Stimulated activated naive CD8-positive, alpha-beta T cell treated with anti-CD3 and anti-CD28 coated beads, Interleukin-15, Interleukin-2, amounts not matched to agents 100 U/mL and 50 U/mL, for 24 hours (primary cell): ENCODE data around the gene RENBP.

Experiments used
- ATAC-seq: fragments of 150-1000 bp; cut with Tn5 transposase; one replicate; pipeline ENCODE4 v1.10.0; 2021
- DNase-seq: peaks from one replicate; pipeline ENCODE4 v3.0.0; 2021

Gene RENBP

DNA sequence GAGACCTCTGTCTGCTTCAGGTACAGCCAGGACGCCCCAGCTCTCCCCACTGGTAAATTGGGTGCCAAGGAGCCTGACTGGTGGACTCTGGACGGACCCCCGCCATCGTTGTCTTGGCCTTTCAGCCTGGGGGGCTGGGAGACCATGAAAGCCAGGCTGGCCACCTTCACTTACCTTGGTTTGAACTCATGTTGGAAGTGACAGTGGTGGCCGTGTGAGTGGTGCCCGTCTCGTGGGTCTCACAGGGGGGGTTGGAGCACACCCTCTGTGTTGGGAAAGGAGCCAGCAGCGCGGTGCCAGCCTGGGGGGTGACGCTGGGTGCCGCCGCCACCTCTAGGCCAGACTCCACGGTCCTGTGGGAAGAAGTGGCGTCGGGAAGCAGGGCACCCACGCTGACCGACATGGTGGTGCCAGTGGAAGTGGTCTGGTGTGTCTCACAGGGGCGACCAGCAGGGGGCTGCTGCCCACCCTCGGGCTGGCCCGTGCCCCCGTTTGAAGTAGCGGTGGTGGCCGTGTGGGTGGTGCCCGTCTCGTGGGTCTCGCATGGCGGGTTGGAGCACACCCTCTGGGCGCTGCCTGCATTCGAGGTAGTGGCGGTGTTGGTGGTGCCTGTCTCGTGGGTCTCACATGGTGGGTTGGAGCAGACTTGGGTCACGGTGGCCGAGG is 9.6 kb upstream of the RENBP start:
- no peak for ATAC-seq
- no peak for DNase-seq

DNA sequence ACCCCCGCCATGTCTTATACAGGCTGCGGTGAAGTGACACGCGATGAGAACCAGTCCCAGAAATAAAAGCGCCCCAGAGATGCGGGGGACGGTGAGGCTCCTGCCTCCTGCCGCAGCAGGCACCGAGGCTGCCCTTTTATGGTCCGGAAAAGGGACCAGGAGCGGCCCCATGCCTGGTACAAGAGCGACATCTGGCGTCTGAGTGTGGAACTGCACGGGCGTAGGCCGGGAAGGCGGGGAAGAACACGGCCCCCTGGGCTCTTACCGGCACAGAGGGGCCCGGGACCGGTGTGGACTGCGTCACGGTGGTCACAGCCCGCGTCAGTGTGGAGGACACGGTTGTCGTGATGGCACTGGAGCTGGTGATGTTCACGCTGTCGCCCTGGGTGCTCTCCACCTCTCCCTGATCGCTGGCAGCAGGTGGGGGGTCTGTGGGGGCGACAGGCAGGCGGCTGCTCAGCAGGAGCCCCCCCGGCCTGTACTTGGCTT is 8.9 kb upstream of the RENBP start:
- DNase-seq (peak; percentile 83), ATAC-seq (peak; percentile 73)

DNA sequence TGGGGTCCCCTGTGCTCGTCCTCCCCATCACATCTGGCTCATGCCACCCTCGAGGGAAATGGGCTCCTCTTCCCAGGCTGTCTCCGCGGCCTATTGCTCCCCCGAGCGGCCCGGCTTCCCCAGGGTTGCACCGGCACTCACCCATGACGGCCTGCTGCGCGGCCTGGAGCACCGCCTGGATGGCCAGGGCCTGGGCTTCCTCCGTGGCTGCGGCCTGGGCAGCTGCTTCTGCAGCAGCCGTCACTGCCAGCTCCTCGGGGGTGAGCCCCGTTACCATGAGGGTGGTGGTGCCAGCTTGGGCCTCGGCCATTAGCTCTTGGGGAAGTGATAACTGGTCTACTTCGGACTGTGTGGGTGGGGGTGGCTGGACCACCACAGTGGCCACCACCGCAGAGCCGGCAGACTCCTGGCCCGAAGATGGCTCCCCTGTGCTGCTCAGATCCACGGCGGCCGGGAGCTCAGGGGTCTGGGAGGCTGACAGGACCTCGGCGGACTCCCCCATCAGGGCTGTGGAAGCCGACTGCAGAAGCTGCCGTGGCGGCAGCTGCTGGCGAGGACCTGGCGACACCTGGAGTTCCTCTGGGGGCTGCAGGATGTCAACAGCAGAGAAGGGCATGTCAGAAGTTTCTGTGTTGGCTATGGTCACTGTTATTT is 8.1 kb upstream of the RENBP start:
- no peak for ATAC-seq
- DNase-seq = no peak

DNA sequence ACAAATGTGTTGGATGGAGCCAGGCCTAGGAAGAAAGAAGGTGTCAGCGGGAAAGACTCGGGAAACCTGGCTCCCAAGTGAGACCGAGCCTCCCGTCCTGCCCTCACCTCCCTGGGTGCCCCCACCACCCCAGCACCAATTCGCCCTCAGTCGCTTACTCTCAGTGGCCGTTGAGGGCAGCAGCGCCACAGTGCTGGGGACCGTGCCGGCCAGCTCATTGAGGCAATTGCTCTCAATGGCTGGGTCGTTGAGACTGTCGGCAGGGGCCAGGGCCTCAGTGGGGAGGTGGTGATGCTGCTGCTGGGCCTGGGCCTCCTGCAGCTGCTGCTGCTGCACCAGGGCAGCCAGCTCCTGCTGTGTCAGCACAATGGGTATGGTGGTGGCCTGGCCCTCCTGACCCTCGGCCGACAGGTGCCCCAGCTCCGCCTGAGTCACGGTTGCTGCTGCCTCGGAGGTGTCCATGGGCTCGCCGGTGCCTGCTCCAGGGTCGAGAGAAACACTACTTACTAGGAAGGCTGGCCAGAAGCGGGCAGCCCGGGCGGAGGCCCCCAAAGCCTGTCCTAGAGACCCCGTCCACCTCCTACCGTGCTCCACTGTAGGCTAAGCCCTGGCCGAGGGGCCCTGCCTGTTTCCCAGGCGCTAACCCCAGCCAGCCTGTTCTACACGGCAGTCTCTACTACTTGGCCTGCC is 7.4 kb upstream of the RENBP start:
- DNase-seq (no peak), ATAC-seq (no peak)

DNA sequence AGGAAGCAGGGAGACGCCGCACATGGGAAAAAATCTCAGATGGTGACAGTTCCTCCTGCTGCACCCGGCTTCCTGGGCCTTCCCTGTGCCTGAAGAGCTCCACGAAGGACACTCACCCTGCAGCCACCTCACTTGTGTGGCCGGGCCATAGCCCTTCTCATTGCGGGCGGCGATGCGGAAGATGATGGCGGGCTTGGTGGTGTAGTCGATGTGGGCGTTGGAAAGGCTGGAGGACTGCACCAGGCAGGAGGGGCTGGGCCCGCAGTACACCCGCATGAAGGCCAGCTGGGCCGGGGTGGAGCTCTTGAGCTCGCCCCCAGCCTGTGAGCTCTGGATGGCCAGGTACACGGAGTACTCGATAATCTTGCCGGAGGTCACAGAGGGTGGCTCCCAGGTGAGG is 5.7 kb upstream of the RENBP start:
- no peak for DNase-seq

DNA sequence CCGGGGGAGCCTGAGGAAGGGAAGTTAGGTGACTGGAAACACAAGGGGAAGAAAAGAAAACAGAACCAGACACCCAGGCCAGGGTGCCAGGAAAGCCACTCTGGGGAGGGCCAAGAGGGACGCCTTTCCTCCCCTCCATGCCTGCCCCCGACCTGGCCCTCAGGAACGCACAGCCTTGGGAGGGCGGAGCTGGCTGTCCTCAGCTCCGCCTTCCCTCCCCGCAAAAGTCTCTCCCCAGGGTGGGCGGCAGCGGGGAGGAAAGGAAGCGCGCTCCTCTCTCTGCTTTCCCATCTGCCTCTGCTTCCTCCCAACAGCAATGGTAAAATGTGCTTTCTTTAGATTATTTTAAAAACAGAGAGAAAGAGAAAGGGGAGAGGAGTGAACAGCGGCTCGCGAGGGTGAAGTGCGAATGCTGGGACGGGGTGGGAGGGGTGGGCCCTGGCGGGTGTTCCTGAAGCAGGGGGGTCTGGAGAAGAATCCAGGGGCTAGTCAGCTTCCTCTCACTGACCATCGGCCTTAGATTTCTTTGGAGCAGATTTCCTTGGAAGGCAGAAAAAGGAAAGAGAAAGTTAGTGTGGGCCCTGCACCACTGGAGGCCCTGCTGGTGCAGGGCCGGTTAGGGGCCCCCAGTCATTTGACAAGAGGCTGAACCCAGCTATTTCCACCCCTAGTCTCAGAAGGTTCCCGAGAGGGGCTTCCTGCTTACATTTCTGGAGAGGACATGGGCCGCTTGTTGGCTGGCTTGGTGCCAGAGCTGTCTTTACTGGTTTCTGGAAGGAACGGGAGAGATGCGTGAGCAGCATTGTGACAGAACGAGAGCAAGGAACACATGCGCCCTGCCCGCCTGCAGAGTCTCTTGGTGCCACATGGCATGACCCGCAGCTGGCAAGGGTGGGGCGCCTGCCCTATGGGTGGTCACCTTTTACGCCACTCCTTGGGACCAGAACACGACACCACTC is 4.7 kb upstream of the RENBP start:
- DNase-seq = peak; percentile 16
- ATAC-seq = no peak

More for the DNA sequence above, 5.7 kb upstream of the RENBP start:
- no peak for ATAC-seq

DNA sequence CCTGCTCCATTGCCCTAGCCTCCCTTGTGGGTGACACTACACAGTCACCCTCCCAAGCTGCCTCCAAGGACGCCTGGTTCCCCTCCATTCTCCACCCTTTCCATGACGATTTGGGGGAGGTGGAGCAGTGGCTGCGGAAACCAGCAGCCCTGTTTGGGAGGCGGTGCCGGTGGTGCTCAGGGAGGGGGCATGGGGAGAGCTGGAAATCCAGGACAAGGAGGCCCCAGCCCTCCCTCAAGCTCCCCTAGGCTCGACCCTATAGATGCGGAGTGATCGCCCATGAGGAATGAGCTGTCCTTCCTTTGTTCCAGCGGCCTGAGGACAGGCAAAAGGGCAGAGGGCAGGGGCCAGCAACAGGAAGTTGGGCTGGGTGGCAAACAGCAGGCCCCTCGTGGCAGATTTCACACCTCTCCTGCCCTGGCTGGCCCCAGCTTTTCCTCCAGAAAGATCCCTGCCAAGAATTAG is 3.6 kb upstream of the RENBP start:
- ATAC-seq = no peak

DNA sequence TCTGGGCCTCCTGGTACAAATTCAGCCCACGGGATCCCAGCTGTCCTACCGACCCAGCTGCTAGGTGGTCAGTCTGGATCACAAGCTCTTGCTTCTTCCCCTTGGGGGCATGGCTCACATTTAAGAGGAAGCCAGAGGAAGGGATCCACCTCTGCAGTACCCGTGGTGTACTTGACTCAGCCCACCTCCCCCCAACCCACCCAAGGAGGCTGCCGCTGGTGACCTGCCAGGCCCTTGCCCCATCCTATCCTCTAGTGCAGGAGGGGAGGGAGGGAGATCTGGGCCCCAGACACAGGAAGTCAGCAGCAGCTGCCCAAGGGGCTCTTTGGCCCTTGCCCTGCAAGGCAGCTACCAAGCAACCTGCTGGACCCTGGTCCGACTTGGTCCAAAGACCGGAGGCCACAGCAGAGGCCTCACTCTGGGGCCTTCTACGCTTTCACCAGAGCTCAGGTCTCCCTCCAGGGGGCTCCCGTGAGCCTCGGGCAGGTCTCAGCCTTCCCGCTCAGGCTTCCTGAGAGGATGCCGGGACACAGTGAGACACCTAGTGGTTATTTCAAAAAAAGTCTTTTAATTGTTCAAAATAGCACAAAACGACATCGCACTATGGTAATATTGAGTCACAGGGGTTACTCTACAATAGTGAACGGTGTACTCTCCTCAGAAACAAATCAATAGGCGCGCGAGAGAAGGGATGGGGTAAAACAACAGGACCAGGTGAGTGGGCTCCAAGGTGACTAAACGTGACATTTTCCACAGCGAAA is 2.7 kb upstream of the RENBP start:
- DNase-seq = peak; percentile 83
- ATAC-seq = peak; percentile 81

More for the DNA sequence above, 3.6 kb upstream of the RENBP start:
- no peak for DNase-seq

DNA sequence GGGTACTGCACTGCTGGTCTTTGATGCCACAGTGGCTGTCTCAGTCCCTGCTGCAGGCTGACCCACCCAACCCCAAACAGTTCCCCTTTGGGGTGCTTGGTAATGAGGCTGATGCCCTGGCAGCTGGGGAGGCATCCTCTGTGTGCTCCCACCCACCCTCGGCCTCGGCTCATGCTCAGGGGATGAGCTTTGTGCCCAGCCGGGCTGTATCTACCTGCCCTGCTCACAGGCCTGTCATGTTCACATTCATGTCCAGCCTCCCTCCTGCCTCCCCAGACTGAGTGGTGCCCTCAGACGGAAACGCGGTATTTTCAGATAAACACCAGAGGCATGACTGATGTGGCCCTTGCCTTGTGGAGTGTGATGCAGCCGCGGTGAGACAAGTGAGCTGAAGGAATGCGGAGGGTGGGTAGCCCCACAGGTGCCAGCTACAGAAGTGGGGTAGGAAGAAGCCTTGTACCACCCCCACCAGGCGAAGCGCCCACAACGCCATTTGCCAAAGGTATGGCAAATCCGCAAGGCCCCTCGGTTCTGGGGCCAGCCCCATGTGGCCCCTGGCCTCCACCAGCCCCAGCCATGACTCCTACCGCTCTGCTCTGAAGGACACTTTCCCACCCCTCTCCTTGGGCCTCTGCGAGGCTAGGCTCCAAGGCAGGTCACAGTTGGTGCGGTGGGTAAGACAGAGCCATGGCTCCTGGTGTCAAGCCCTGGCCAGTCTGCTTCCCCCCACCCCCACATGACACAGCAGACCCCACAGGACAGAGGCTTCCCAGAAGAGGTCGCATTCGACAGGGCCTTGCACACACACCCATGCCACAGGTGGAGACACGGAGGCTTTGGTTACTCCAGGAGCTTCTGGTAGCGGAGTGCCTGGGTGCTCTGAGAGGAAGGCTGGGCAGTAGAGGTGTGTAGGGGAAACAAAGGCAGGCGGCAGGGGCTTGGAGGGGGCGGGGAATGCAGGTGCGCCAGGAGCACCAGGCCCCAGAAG is 1.8 kb upstream of the RENBP start:
- ATAC-seq (no peak), DNase-seq (no peak)

DNA sequence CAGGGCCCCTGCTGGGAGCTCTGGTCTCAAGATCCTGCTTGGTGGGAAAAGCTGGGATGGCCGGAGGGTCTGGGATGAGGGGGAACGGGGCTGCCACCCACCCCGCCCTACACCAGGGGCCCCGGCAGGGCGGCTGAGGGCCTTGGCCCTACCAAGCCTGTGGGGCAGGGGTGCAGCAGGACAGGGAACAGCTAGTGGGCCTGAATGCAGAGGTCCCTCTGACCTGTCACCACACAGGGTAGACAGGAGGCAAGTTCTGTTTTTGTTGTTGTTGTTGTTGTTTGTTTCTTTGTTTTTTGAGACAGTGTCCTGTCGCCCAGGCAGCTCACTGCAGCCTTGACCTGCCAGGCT is 332 bp upstream of the RENBP start:
- ATAC-seq (no peak), DNase-seq (no peak)

DNA sequence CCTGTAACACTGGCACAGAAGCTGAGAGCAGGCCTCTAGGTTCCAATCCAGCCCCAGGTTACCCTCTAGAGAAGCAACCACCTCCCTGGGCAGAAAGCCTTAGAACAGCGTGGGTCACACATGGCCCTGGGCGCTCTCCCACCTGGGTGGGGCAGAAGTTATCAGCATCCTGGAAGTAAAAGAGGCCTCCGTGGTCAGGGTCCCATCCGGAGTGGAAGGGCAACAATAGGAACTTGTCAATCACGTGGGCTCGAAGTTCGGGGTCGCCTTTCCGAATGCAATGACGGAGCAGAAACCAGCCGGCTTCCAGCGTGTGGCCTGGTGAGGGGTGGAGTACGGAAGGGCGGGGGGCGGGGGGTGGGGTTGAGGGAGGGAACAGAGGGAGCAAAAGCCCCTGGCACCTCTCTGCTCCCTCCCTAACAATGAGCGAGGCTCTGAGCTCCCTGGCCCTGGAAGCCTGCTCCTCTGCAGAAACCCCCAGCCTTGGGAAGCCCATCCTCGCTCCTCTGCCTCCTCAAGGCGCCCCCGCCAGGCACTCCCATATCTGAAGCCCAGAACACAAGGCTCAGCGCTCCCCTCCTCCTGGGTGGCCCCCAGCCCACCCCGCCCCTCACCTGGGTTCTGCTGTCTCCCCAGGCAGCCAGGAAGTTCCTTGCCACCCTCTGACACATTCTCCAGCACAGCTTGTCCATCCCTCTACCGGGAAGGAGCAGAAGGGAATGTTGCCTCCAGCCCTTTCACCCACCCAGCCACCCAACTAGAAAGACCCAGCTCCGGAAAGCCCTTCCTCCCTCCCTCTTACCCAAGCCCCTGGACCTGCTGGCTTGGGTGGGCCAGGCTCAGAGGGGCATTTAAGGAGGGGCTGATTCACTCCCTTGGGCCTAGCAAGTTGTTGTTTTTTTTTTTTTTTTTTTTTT is 2.8 kb downstream of the RENBP start:
- no peak for ATAC-seq

DNA sequence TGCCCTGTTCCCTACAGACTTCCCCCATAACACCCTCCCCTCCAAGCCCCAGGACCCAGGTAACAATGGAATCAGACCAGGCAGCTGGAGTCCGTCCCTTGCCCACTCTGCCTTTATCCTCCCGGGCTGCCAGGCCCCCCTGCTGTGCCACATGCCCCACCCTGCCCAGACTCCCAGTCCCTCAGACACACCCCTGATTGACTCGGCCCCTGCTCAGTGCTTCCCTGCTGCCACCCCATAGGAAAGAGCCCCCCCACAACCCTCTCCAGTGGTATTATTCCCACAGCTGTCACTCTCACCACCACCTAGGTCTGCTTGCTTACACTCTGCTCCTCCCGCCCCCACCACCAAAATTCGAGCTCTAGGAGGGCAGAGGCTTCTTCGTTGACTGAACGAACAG is 4.9 kb downstream of the RENBP start:
- DNase-seq (no peak), ATAC-seq (no peak)

More for the DNA sequence above, 2.8 kb downstream of the RENBP start:
- peak; percentile 16 for DNase-seq

DNA sequence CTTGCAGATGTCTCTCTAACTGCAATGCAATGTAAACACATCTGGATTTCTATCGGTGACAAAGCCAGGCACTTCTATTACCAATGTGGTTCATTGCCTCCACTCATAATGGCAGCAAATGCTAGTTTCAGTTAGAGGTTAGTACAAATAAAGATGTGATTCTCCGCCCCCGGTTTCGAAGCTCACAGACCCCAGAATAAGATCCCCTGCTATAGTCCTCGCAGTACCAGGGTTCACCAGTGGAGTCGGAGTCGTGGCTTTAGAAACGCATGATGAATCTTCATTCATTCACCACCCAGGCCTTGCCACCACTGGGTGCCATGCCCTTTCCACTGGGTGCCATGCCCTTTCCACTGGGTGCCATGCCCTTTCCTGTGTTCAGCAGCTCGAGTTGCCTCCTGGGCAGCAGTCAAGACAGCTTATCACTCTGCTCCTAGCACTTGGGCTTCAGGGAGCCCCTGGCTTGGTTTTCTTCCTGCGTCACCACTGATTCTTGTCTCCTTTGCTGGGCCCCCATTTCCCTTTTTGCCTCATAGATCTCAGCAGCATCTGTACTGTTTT is 6.1 kb downstream of the RENBP start:
- ATAC-seq = no peak

DNA sequence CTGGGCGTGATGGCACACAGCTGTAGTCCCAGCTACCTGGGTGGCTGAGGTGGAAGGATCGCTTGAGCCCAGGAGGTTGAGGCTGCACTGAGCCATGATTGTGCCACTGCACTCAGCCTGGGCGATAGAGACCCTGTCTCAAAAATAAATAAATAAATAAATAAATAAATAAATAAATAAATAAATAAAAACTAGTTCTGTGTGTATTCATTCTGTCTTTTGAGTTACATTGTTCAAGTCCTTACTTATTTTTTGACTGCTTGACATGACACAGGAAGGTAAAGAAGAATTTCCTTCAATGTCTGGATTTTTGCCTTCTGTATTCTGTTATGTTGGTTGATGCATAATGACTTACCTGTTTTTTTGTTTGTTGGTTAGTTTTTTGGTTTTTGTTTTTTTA is 7.4 kb downstream of the RENBP start:
- no peak for ATAC-seq
- DNase-seq = no peak

More for the DNA sequence above, 6.1 kb downstream of the RENBP start:
- no peak for DNase-seq

DNA sequence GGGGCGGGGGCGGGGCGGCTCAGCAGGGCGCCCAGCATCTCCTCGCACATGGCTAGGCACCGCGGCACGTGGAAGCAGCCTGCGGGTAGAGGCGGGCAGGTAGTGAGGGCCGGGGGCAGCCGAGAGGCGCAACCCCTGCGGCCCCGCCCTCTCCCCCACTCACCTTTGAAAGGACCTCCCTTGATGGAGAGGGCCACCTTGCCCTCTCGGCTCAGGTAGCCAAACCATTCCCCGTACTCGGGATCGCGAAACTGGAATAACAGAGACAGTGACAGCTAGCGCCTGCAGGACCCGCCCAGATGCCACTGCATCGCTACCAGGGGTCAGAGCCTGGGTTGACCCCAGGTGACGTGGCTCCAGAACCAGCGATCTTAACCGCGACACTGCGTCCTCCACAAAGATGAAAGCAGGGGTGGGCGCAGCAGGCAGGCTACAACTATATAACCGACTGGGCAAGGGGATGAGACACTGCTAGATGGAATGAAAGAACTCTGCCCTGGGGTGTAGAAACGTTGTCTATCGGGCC is 9.1 kb downstream of the RENBP start:
- DNase-seq (no peak), ATAC-seq (no peak)

DNA sequence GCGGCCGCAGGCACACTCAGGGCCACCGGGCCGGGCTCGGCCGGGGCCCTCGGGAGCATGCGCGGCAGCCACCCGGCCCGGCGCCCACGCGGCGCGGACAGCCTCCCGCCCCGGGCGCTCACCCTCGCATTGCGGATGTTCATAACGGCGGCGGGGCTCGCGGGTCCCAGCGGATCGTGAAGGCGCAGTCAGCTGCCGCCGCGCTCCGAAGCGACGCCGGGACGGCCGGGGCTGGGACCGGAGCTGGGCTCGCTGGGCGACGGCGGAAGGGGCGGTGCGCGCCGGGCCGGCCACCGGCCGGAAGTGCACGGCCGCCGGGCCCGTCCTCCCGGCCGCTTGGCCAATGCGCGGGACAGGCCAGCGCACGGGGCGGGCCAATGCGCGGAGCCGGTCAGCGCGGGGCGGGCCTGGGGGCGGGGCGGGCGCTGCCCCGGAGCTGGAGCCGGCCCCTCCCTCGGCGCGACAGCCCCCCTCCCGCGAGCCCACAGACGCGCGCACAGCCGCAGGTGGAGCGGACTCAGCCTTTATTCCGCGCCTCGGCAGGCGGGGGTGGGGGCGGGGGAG is 9.6 kb downstream of the RENBP start, which contains the start of gene NAA10:
Gene NAA10 (minus strand): TSS at position 276 of the 564 bp plus-strand sequence. CDS start 133 bp downstream, at position 143.
- ATAC-seq (peak; percentile 91), DNase-seq (peak; percentile 74)

DNA sequence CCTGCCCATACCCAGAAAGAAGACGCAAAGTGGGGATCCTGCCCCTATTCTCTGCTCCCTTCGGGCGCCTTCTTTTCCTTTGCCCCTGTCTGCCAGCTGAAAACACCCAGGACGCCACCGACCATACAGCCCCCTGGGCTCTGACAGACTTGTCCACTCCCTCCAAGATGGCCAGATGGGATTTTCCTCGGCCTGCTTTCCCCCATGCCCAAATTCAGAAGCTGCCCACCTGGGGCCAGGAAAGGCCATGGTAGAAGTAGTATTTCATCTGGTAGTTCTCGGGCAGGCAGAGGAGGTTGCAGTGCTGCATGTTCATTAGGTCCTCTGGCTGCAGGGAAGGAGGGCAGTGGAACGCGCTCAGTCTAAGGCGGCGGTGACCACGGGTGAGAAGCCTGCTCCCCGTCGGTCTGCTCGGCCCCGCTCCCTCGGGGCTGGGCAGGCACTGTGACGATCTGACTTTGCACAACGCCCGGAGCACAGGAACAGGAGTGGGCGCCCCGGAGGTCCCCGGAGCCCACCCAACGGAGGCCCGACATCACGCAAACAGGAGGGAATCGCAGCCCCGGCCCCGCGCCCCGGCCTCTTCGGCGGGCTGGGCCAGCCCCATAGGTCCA is 10.2 kb downstream of the RENBP start:
- no peak for ATAC-seq

More for the DNA sequence above, 10.2 kb downstream of the RENBP start:
- no peak for DNase-seq
